Measurements from ENCODE around the gene CA6. TPM values are rescaled to one million over a fixed set of nuclear protein-coding genes. Genes with fewer than 3 reads are reported as not detected.

CA6 gene
- total RNA-seq, 2 donors from 2014 or later: not detected

DNA sequence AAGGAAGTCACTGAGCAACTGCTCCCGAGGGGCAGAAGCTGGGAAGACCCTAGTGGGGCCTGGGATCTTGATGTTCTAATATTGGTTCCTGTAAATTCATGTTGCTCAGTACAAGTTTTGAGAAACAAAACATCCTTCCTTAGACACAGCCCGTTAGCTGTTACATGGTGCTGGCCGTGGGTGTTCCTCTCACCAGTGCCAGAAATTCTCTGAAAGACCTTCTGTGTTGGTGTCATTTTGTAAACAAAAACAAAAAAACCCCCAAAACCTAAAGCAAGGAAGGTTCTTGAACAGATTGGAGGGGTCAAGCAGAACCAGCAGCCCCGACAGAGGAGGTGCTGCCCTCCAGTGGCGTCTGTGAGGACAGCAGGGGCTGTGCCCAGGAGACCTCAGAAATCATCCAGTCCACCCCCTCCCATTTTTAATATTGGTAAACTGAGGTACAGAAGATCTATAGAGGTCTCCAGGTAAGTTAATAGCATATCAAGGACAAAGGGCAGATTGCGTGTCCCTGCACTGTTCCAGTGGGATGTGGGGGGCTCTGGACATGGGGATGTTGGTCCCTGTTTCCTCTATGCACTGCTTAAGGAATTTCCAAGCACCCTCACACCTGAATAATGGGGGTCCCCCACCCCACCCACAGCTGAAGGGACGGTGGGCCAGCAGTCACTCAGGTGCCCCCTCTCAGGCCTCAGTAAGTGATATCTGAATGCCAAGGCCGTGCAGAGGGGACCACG lies 42.4 kb downstream of the CA6 start:
- intact Hi-C loops (cut with DNase I): loop anchor here (2.0 to 5.0 kb wide), 2 partner anchors 71 to 129 kb away; no protein-coding TSS in a partner anchor
- peak; percentile 51 for DNase-seq (ENCODE audit: low spot score)
- WGBS: 47% methylated on average over 9 of the region's 9 CpGs

DNA sequence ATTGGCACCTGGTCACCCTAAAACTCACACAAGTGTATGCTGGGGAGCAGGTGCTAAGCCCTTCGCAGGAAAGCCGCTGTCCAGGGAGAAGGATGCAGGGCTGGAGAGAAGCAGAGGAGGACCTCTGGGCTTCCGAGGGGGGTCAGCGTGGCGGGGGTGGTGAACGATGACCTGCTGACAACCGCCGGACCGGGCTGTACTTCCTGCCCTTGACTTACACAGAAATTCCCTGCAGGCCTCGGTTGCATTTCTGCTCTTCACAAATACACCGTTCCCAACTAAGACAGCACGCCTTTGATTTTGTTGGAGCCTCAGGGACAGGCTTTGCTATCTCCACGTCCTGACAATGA lies 42.9 kb downstream of the CA6 start:
- Histone ChIP-seq H3K4me3 (no peak overlapping the region), H3K36me3 (no peaks in the 10 kb centered on the region), H3K27me3 (replicated peaks; ENCODE audit: insufficient read depth) (no peaks in the 10 kb centered on the region), H3K27ac (peak overlapping the region in 1 of 2 donors; percentile 87), H3K9me3 (no peaks in the 10 kb centered on the region), H3K4me1 (replicated peaks) (no peaks in the 10 kb centered on the region)
- intact Hi-C loops (cut with DNase I): loop anchor here (2.0 to 5.0 kb wide), 2 partner anchors 71 to 130 kb away; no protein-coding TSS in a partner anchor
- WGBS: 90% methylated on average over 13 of the region's 13 CpGs
- DNase-seq (ENCODE audit: low spot score): no peak
- TF ChIP-seq, protein P1, sequence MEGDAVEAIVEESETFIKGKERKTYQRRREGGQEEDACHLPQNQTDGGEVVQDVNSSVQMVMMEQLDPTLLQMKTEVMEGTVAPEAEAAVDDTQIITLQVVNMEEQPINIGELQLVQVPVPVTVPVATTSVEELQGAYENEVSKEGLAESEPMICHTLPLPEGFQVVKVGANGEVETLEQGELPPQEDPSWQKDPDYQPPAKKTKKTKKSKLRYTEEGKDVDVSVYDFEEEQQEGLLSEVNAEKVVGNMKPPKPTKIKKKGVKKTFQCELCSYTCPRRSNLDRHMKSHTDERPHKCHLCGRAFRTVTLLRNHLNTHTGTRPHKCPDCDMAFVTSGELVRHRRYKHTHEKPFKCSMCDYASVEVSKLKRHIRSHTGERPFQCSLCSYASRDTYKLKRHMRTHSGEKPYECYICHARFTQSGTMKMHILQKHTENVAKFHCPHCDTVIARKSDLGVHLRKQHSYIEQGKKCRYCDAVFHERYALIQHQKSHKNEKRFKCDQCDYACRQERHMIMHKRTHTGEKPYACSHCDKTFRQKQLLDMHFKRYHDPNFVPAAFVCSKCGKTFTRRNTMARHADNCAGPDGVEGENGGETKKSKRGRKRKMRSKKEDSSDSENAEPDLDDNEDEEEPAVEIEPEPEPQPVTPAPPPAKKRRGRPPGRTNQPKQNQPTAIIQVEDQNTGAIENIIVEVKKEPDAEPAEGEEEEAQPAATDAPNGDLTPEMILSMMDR (IDR thresholded peaks at IDR 0.05): no peak
- TF ChIP-seq POLR2A (IDR thresholded peaks at IDR 0.05): no peak
- TF ChIP-seq POLR2AphosphoS5 (IDR thresholded peaks at IDR 0.05): no peak

More for the DNA sequence above, 42.4 kb downstream of the CA6 start:
- TF ChIP-seq, protein P1 (IDR thresholded peaks at IDR 0.05): peak; percentile 78 to 89 (median 88)
- TF ChIP-seq POLR2A (IDR thresholded peaks at IDR 0.05) (no peak), POLR2AphosphoS5 (IDR thresholded peaks at IDR 0.05) (no peak)
- Histone ChIP-seq H3K9me3 (no peaks in the 10 kb centered on the region), H3K36me3 (no peaks in the 10 kb centered on the region), H3K4me3 (no peak overlapping the region), H3K27ac (peak overlapping the region; percentile 57 to 87), H3K27me3 (replicated peaks; ENCODE audit: insufficient read depth) (no peaks in the 10 kb centered on the region), H3K4me1 (replicated peaks) (no peaks in the 10 kb centered on the region)

DNA sequence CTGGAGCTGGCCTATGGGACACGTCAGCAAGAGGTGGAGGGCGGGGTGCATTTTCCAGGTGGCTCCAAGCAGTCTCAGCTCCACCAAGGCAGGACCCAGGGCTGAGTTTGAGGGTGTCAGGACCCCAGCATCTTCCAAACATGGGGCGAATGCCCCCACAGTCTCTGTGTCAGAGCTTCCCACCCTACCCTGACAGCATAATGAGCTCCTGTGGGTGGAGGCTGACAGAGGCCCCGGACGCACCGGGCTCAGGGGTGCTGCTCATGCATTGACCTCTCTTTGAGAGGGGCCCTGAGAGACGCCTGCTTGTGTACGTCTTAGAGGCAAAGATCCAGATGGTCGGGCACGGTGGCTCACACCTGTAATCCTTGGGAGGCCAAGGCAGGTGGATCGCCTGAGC lies 43.4 kb downstream of the CA6 start:
- WGBS: 96% methylated on average over 11 of the region's 11 CpGs
- no peak for TF ChIP-seq POLR2AphosphoS5 (IDR thresholded peaks at IDR 0.05)
- TF ChIP-seq, protein P1 (IDR thresholded peaks at IDR 0.05): no peak
- TF ChIP-seq POLR2A (IDR thresholded peaks at IDR 0.05): no peak
- intact Hi-C loops (cut with DNase I): loop anchor here (2.0 to 5.0 kb wide), 2 partner anchors 72 to 130 kb away; no protein-coding TSS in a partner anchor

DNA sequence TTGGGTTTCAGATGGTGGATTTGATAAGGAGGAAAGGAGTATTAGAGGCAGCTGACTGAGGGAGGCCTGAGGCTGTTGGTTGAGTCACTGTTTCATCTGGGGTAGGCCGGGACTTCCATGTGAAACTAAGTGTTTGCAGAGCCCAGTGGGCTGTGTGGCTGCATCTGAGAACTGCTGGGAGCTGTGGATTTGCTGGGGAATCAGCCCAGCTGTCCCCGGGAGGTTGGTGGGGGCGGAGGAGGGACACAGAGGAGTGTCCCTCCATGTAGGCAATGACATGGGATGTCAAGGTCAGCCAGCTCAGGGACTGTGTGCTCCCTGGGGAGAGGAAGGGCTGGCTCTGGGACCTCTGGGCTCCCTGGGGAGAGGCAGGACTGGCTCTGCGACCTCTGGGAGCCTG lies 44.2 kb downstream of the CA6 start:
- Histone ChIP-seq H3K36me3 (no peaks in the 10 kb centered on the region), H3K4me1 (replicated peaks) (no peaks in the 10 kb centered on the region), H3K9me3 (no peaks in the 10 kb centered on the region), H3K27ac (no peak overlapping the region), H3K4me3 (no peak overlapping the region), H3K27me3 (replicated peaks; ENCODE audit: insufficient read depth) (no peaks in the 10 kb centered on the region)
- 85% methylated on average over 4 of the region's 4 CpGs for WGBS
- DNase-seq (ENCODE audit: low spot score): no peak
- TF ChIP-seq POLR2AphosphoS5 (IDR thresholded peaks at IDR 0.05): no peak
- no peak for TF ChIP-seq POLR2A (IDR thresholded peaks at IDR 0.05)
- TF ChIP-seq, protein P1 (IDR thresholded peaks at IDR 0.05): no peak
- intact Hi-C loops (cut with DNase I): loop anchor here (2.0 to 5.0 kb wide), 2 partner anchors 73 to 131 kb away; no protein-coding TSS in a partner anchor

More for the DNA sequence above, 43.4 kb downstream of the CA6 start:
- H3K36me3 ChIP-seq: no peaks in the 10 kb centered on the region
- no peak for DNase-seq (ENCODE audit: low spot score)
- H3K27ac ChIP-seq: no peak overlapping the region
- no peaks in the 10 kb centered on the region for H3K27me3 ChIP-seq (replicated peaks; ENCODE audit: insufficient read depth)
- no peaks in the 10 kb centered on the region for H3K4me1 ChIP-seq (replicated peaks)
- no peaks in the 10 kb centered on the region for H3K9me3 ChIP-seq
- H3K4me3 ChIP-seq: no peak overlapping the region

Measured in prostate gland (tissue), 2 donors.